Measurements from ENCODE around the gene ZNF787.

The ZNF787 gene

DNA sequence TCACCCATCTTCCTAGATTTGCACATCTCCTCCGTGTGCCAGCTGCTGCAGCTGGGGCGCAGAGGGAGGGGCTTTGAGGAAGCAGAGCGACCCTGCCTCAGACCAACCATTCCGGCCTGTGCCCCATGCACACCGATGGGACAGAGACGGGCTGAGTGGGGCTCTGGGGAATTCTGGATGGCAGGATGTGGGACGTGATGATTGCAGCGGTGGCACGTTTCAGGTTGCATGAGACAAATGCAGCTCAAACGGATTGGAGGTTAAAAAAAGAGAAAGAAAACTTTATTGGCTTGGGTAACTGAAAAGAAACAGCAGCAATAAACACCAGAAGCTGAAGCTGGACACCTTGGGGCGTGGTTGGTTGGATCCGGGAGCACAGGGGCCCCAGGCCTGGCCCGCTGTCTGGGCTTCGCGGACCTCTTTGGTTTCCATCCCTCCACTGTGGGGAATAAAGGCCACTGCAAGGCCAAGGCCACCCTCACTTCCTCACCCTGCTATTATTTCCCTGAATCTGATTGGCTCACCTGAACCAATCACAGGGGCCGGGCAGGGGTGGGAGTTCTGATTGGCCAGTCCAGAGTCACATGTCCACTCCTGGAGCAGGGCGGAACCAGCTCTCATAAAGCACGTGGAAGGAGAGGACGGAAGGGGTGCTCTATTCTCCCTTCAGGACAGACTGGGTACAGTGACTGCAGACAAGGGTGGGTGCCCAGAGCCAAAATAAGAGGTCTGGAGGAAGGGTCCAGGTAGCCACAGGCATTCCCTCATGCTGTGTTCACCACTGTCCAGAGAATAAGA lies 6.1 kb upstream of the ZNF787 start:
- H2BK120ac ChIP-seq (ENCODE audit: low read depth, low read length), result no peak overlapping the region
- no peak overlapping the region for H3K18ac ChIP-seq (ENCODE audit: low read depth in 1 of 2, low read length in 2 of 2)
- no peak overlapping the region for H3K4me3 ChIP-seq (ENCODE audit: insufficient read depth in 1 of 2, low read depth in 1 of 2, low read length in 2 of 2)
- no peaks in the 10 kb centered on the region for H3K79me1 ChIP-seq (replicated peaks; ENCODE audit: low read length, poor library complexity, severe bottlenecking)
- H4K8ac ChIP-seq (ENCODE audit: low read length), result no peak overlapping the region
- 92% methylated on average over 19 of the region's 19 CpGs for WGBS
- H2AK5ac ChIP-seq (ENCODE audit: low read length, severe bottlenecking), result no peak overlapping the region
- H4K91ac ChIP-seq (ENCODE audit: low read length), result no peak overlapping the region
- DNase-seq, result no peak
- H3K9me3 ChIP-seq (ENCODE audit: control insufficient read depth, low read length), result no peaks in the 10 kb centered on the region
- no peak overlapping the region for H3K9ac ChIP-seq (ENCODE audit: low read length)
- no peak overlapping the region for H3K23ac ChIP-seq (ENCODE audit: low read length in 2 of 2)
- no peak overlapping the region for H3K14ac ChIP-seq (ENCODE audit: low read length in 2 of 2)
- H3K4me1 ChIP-seq (ENCODE audit: control insufficient read depth, insufficient read depth, low read depth, low read length), result peaks cover 2% of the 10 kb centered on the region
- H3K36me3 ChIP-seq (ENCODE audit: control insufficient read depth in 1 of 2, insufficient read depth in 2 of 2, low read depth in 1 of 2, low read length in 2 of 2), result no peaks in the 10 kb centered on the region
- no peak overlapping the region for H2BK15ac ChIP-seq (ENCODE audit: low read depth, poor library complexity, severe bottlenecking)
- H3K27me3 ChIP-seq (ENCODE audit: control insufficient read depth in 1 of 2, insufficient read depth in 1 of 2, low read length in 2 of 2), result no peaks in the 10 kb centered on the region
- H3K27ac ChIP-seq (ENCODE audit: low read length, poor library complexity, severe bottlenecking), result no peak overlapping the region
- H2BK5ac ChIP-seq (ENCODE audit: low read depth, low read length, poor library complexity, severe bottlenecking), result no peak overlapping the region
- H3K4ac ChIP-seq (ENCODE audit: low read depth in 1 of 2, low read length in 2 of 2), result no peak overlapping the region
- no peak overlapping the region for H2BK12ac ChIP-seq (ENCODE audit: low read length in 2 of 2)
- H3K4me2 ChIP-seq (ENCODE audit: low read length, poor library complexity, severe bottlenecking), result no peak overlapping the region
- H2AFZ ChIP-seq (ENCODE audit: low read depth, low read length), result no peak overlapping the region

DNA sequence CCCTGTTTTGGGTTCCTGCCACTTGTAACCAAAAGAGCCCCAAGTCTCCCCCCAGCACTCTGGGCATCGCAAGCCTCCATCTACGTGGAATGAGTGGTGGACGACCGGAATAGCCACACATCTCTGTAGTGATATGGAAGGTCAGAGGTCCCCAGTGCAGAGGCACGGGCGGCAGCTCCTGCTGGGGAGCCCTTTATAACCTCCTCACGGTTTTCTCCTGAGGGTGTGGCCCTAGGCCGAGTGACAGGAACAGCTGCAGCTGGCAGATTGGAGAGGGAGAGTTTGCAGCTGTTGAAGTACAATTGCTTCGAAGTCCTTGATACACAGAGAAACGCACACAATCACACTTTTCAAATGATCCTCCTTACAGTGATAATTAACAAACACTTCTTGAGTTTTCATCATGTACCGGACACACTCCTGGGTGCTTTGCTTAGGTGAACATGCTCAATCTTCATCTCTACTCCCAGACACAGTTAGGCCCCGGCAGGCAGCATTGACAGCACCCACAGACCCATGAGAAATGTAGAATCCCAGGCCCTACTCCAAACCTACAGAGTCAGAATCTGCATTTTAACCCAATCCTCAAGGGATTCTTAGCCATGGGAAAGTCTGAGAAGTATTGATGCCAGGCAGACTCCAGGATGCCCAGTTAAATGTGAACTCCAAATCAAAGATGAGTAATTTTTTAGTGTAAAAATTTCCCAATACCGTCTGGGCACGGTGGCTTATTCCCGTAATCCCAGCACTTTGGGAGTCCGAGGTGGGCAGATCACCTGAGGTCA lies 4.9 kb upstream of the ZNF787 start:
- 83% methylated on average over 16 of the region's 16 CpGs for WGBS
- H3K4me2 ChIP-seq (ENCODE audit: low read length, poor library complexity, severe bottlenecking), result no peak overlapping the region

DNA sequence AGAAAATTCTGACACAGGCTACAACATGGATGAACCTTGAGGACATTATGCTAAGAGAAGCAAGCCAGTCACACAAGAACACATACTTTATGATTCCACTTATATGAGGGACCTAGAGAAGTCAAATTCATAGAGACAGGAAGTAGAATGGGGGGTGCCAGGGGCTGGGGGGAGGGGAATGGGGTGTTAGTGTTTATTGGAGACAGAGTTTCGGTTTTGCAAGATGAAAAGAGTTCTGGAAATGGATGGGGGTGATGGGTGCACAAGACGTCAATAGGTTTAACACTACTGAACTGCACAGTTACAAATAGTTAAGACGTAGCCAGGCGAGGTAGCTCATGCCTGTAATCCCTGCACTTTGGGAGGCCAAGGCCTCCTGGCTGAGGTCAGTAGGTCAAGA lies 3.5 kb upstream of the ZNF787 start:
- no peak overlapping the region for H3K27ac ChIP-seq (ENCODE audit: low read length, poor library complexity, severe bottlenecking)
- H3K14ac ChIP-seq (ENCODE audit: low read length in 2 of 2), result no peak overlapping the region
- no peak overlapping the region for H2AFZ ChIP-seq (ENCODE audit: low read depth, low read length)
- no peak overlapping the region for H4K8ac ChIP-seq (ENCODE audit: low read length)
- no peak overlapping the region for H2AK5ac ChIP-seq (ENCODE audit: low read length, severe bottlenecking)
- no peak overlapping the region for H3K18ac ChIP-seq (ENCODE audit: low read depth in 1 of 2, low read length in 2 of 2)
- no peak overlapping the region for H3K23ac ChIP-seq (ENCODE audit: low read length in 2 of 2)
- no peaks in the 10 kb centered on the region for H3K36me3 ChIP-seq (ENCODE audit: control insufficient read depth in 1 of 2, insufficient read depth in 2 of 2, low read depth in 1 of 2, low read length in 2 of 2)
- H4K91ac ChIP-seq (ENCODE audit: low read length), result no peak overlapping the region
- H3K4me2 ChIP-seq (ENCODE audit: low read length, poor library complexity, severe bottlenecking), result no peak overlapping the region
- H3K79me1 ChIP-seq (replicated peaks; ENCODE audit: low read length, poor library complexity, severe bottlenecking), result no peaks in the 10 kb centered on the region
- H3K4me1 ChIP-seq (ENCODE audit: control insufficient read depth, insufficient read depth, low read depth, low read length), result peaks cover 11% of the 10 kb centered on the region
- no peak overlapping the region for H3K9ac ChIP-seq (ENCODE audit: low read length)
- no peak overlapping the region for H2BK15ac ChIP-seq (ENCODE audit: low read depth, poor library complexity, severe bottlenecking)
- H3K4ac ChIP-seq (ENCODE audit: low read depth in 1 of 2, low read length in 2 of 2), result no peak overlapping the region
- H3K9me3 ChIP-seq (ENCODE audit: control insufficient read depth, low read length), result no peaks in the 10 kb centered on the region
- no peaks in the 10 kb centered on the region for H3K27me3 ChIP-seq (ENCODE audit: control insufficient read depth in 1 of 2, insufficient read depth in 1 of 2, low read length in 2 of 2)
- no peak overlapping the region for H3K4me3 ChIP-seq (ENCODE audit: insufficient read depth in 1 of 2, low read depth in 1 of 2, low read length in 2 of 2)
- 88% methylated on average over 4 of the region's 4 CpGs for WGBS
- H2BK12ac ChIP-seq (ENCODE audit: low read length in 2 of 2), result no peak overlapping the region
- H2BK120ac ChIP-seq (ENCODE audit: low read depth, low read length), result no peak overlapping the region
- no peak overlapping the region for H2BK5ac ChIP-seq (ENCODE audit: low read depth, low read length, poor library complexity, severe bottlenecking)
- no peak for DNase-seq

More for the DNA sequence above, 4.9 kb upstream of the ZNF787 start:
- Histone ChIP-seq H3K79me1 (replicated peaks; ENCODE audit: low read length, poor library complexity, severe bottlenecking) (no peaks in the 10 kb centered on the region), H3K18ac (ENCODE audit: low read depth in 1 of 2, low read length in 2 of 2) (no peak overlapping the region), H2AFZ (ENCODE audit: low read depth, low read length) (no peak overlapping the region), H3K27ac (ENCODE audit: low read length, poor library complexity, severe bottlenecking) (no peak overlapping the region), H3K36me3 (ENCODE audit: control insufficient read depth in 1 of 2, insufficient read depth in 2 of 2, low read depth in 1 of 2, low read length in 2 of 2) (no peaks in the 10 kb centered on the region), H3K9ac (ENCODE audit: low read length) (no peak overlapping the region), H2BK12ac (ENCODE audit: low read length in 2 of 2) (no peak overlapping the region), H3K27me3 (ENCODE audit: control insufficient read depth in 1 of 2, insufficient read depth in 1 of 2, low read length in 2 of 2) (no peaks in the 10 kb centered on the region), H3K14ac (ENCODE audit: low read length in 2 of 2) (no peak overlapping the region), H3K4me3 (ENCODE audit: insufficient read depth in 1 of 2, low read depth in 1 of 2, low read length in 2 of 2) (no peak overlapping the region), H3K4me1 (ENCODE audit: control insufficient read depth, insufficient read depth, low read depth, low read length) (peaks cover 6% of the 10 kb centered on the region), H4K8ac (ENCODE audit: low read length) (no peak overlapping the region), H4K91ac (ENCODE audit: low read length) (no peak overlapping the region), H3K4ac (ENCODE audit: low read depth in 1 of 2, low read length in 2 of 2) (no peak overlapping the region), H3K9me3 (ENCODE audit: control insufficient read depth, low read length) (no peaks in the 10 kb centered on the region), H2BK120ac (ENCODE audit: low read depth, low read length) (no peak overlapping the region), H3K23ac (ENCODE audit: low read length in 2 of 2) (no peak overlapping the region), H2BK15ac (ENCODE audit: low read depth, poor library complexity, severe bottlenecking) (no peak overlapping the region), H2BK5ac (ENCODE audit: low read depth, low read length, poor library complexity, severe bottlenecking) (no peak overlapping the region), H2AK5ac (ENCODE audit: low read length, severe bottlenecking) (no peak overlapping the region)
- DNase-seq, result no peak

DNA sequence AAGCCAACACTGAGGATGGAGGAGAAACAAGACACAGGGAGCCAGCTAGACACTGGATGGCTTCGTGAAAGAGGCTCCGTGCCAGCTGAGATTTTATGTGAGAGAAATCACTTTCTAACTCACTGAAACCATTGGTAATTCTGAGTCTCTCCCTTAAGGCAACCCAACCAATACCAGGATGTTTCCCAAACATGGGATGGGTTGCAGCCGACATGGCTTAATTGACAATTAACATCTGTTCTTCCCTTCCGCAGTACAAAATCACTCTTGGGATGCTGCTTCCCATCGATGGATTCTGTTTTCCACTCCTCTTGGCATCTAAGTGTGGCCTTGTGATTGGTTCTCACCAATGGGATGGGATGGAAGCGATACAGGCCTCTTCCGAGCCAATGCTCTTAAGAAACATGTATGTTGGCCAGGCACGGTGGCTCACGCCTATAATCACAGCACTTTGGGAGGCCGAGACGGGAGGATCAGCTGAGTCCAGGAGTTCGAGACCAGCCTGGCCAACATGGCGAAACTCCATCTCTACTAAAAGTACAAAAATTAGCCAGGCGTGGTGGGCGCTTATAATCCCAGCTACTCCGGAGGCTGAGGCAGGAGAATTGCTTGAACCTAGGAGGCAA lies 2.3 kb upstream of the ZNF787 start:
- H3K79me1 ChIP-seq (replicated peaks; ENCODE audit: low read length, poor library complexity, severe bottlenecking), result no peaks in the 10 kb centered on the region
- no peak overlapping the region for H2BK5ac ChIP-seq (ENCODE audit: low read depth, low read length, poor library complexity, severe bottlenecking)
- H3K36me3 ChIP-seq (ENCODE audit: control insufficient read depth in 1 of 2, insufficient read depth in 2 of 2, low read depth in 1 of 2, low read length in 2 of 2), result peaks cover 0 to 7% of the 10 kb centered on the region in 2 experiments
- no peaks in the 10 kb centered on the region for H3K27me3 ChIP-seq (ENCODE audit: control insufficient read depth in 1 of 2, insufficient read depth in 1 of 2, low read length in 2 of 2)
- no peak overlapping the region for H3K23ac ChIP-seq (ENCODE audit: low read length in 2 of 2)
- H2AK5ac ChIP-seq (ENCODE audit: low read length, severe bottlenecking), result no peak overlapping the region
- H3K4me3 ChIP-seq (ENCODE audit: insufficient read depth in 1 of 2, low read depth in 1 of 2, low read length in 2 of 2), result no peak overlapping the region
- no peak for DNase-seq
- H3K27ac ChIP-seq (ENCODE audit: low read length, poor library complexity, severe bottlenecking), result no peak overlapping the region
- no peak overlapping the region for H4K8ac ChIP-seq (ENCODE audit: low read length)
- no peak overlapping the region for H3K4ac ChIP-seq (ENCODE audit: low read depth in 1 of 2, low read length in 2 of 2)
- no peak overlapping the region for H4K91ac ChIP-seq (ENCODE audit: low read length)
- no peak overlapping the region for H3K9ac ChIP-seq (ENCODE audit: low read length)
- no peaks in the 10 kb centered on the region for H3K9me3 ChIP-seq (ENCODE audit: control insufficient read depth, low read length)
- WGBS, result 97% methylated on average over 16 of the region's 16 CpGs
- H3K4me1 ChIP-seq (ENCODE audit: control insufficient read depth, insufficient read depth, low read depth, low read length), result peaks cover 20% of the 10 kb centered on the region
- H2BK15ac ChIP-seq (ENCODE audit: low read depth, poor library complexity, severe bottlenecking), result no peak overlapping the region
- no peak overlapping the region for H3K14ac ChIP-seq (ENCODE audit: low read length in 2 of 2)
- no peak overlapping the region for H2AFZ ChIP-seq (ENCODE audit: low read depth, low read length)
- no peak overlapping the region for H3K4me2 ChIP-seq (ENCODE audit: low read length, poor library complexity, severe bottlenecking)
- H2BK120ac ChIP-seq (ENCODE audit: low read depth, low read length), result no peak overlapping the region
- no peak overlapping the region for H2BK12ac ChIP-seq (ENCODE audit: low read length in 2 of 2)
- H3K18ac ChIP-seq (ENCODE audit: low read depth in 1 of 2, low read length in 2 of 2), result no peak overlapping the region

All from mesenchymal stem cell (in vitro differentiated cells and primary cell).